Brain microvascular endothelial cell (primary cell): ENCODE results near the gene TAPBPL.

Experiments used
- DNase-seq: peaks from one replicate; pipeline ENCODE4 v3.0.0-alpha.2; 2020
- H3K27ac ChIP-seq: fragments of 250-450 bp; sonication (Bioruptor Pico); 2 replicates; pipeline ENCODE4 v1.5.1; 2020; ENCODE audit warnings: mild to moderate bottlenecking, moderate library complexity
- H3K27me3 ChIP-seq: fragments of 250-450 bp; sonication (Bioruptor Pico); replicated peaks from 2 replicates; pipeline ENCODE4 v1.5.1; 2020; ENCODE audit warnings: mild to moderate bottlenecking
- H3K36me3 ChIP-seq: fragments of 250-450 bp; sonication (Bioruptor Pico); replicated peaks from 2 replicates; pipeline ENCODE4 v1.5.1; 2020; ENCODE audit warnings: mild to moderate bottlenecking
- H3K4me3 ChIP-seq: 2 replicates; pipeline ENCODE4 v1.5.1; 2011; ENCODE audit warnings: low read depth, mild to moderate bottlenecking, control low read depth, low read length, moderate library complexity
- in situ Hi-C: cut with HindIII; loops from 2 replicates; pipeline ENCODE4 v1.10.0; 2017; ENCODE audit warnings: low sequenced_read_pairs, low pct_ligation_motif_present
- TF ChIP-seq, protein P1 (sequence below): IDR thresholded peaks from 2 replicates; pipeline ENCODE4 v1.5.1; 2011; ENCODE audit warnings: low read depth, mild to moderate bottlenecking, moderate library complexity, low read length, control low read depth, inconsistent platforms; ENCODE audit errors: missing control alignments

TAPBPL gene

DNA sequence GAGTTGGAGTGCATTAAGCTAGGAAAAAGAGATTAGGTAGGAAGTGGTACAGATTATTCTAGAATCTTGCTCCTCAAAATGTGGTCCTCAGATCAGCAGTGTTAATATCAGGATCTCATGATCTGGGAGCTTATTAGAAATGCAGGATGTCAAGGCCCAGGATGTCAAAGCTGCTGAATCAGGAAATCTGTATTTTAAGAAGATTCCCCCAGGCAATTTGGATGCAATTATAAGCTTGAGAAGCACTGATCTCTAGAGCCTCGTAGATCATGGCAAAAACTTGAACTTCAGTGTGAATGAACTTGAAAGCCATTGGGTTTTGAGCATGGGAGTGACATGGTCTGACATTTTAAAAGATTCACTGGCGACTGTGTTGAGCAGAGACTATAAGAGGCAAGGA is 48.6 kb downstream of the TAPBPL start:
- no peak for DNase-seq
- H3K36me3 ChIP-seq, result peaks cover 9% of the 10 kb centered on the region
- H3K4me3 ChIP-seq, result no peak overlapping the region
- H3K27me3 ChIP-seq, result no peaks in the 10 kb centered on the region
- TF ChIP-seq, protein P1, sequence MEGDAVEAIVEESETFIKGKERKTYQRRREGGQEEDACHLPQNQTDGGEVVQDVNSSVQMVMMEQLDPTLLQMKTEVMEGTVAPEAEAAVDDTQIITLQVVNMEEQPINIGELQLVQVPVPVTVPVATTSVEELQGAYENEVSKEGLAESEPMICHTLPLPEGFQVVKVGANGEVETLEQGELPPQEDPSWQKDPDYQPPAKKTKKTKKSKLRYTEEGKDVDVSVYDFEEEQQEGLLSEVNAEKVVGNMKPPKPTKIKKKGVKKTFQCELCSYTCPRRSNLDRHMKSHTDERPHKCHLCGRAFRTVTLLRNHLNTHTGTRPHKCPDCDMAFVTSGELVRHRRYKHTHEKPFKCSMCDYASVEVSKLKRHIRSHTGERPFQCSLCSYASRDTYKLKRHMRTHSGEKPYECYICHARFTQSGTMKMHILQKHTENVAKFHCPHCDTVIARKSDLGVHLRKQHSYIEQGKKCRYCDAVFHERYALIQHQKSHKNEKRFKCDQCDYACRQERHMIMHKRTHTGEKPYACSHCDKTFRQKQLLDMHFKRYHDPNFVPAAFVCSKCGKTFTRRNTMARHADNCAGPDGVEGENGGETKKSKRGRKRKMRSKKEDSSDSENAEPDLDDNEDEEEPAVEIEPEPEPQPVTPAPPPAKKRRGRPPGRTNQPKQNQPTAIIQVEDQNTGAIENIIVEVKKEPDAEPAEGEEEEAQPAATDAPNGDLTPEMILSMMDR, result no peak
- H3K27ac ChIP-seq, result no peak overlapping the region
- in situ Hi-C loops, result no loop called here

GRCh38 chr12:6507102-6507998 is 55.5 kb downstream of the TAPBPL start:
- peak; percentile 18 for DNase-seq
- Histone ChIP-seq H3K36me3 (peaks cover 7% of the 10 kb centered on the region), H3K27ac (peak overlapping the region; percentile 53), H3K4me3 (no peak overlapping the region), H3K27me3 (no peaks in the 10 kb centered on the region)
- in situ Hi-C loops, result no loop called here
- TF ChIP-seq, protein P1, result no peak

DNA sequence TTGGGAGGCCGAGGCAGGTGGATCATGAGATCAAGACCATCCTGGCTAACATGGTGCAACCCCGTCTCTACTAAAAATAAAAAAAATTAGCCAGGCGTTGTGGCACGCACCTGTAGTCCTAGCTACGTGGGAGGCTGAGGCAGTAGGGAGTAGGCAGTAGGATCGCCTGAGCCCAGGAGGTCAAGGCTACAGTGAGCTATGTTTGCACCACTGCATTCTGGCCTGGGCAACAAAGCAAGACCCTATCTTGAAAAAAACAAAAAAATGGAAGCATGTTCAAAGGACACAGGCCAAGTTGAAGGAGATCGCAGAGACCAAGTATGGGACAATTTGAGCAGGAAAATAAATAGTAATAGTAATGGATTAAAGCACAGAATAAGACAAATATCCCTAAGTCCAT is 56.2 kb downstream of the TAPBPL start:
- H3K27me3 ChIP-seq, result no peaks in the 10 kb centered on the region
- H3K4me3 ChIP-seq, result no peak overlapping the region
- no peak for DNase-seq
- in situ Hi-C loops, result no loop called here
- H3K36me3 ChIP-seq, result peaks cover 10% of the 10 kb centered on the region
- TF ChIP-seq, protein P1, result no peak
- peak overlapping the region; percentile 53 for H3K27ac ChIP-seq
